Measurements from ENCODE around the gene PRKCE.
A peak's percentile ranks its signal among the peaks of the same experiment; 100 is the strongest.

The PRKCE gene

GRCh38 chr2:45778720-45779171 is 127.3 kb downstream of the PRKCE start:
- DNase-seq (ENCODE audit: low read depth in 3 of 3), result peak; percentile 33 to 65 (median 34)

DNA sequence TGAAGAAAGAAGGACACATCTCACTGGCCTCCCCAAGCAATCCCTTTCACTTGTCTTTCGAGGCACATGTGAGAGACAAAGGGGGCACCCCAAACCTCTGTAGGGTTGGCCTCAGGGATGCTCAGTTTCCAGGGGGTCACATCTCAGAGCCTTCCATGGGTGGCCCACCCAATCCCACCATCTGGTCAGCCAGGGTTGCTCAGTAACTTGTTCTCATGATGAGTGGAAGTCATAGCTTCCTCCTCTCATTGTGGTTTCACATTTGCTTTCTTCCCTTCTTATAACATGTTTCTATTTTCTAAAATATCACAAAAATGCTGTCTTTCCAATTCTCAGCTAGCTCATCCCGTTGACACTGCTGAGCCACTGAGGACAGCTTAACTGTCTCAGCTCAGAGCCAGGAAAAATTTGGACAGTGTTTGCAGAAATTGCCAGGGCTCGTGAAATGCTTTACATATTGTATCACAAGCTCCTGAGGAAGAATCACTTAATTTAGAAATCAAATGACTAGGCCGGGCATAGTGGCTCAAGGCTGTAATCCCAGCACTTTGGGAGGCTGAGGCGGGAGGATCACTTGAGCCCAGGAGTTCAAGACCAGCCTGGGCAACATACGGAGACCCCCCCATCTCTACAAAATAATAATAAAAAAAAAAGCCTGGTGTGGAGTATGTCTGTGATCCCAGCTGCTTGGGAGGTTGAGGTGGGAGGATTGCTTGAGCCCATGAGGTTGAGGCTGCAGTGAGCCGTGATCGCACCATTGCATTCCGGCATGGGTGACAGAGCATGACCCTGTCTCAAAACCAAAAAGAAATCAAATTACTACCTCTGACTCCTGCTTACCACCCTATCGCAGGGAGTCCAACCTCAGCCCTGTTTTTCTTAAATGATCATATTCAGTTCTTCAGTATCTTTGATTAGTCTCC is 129.3 kb downstream of the PRKCE start:
- no peak for DNase-seq (ENCODE audit: low read depth in 3 of 3)

DNA sequence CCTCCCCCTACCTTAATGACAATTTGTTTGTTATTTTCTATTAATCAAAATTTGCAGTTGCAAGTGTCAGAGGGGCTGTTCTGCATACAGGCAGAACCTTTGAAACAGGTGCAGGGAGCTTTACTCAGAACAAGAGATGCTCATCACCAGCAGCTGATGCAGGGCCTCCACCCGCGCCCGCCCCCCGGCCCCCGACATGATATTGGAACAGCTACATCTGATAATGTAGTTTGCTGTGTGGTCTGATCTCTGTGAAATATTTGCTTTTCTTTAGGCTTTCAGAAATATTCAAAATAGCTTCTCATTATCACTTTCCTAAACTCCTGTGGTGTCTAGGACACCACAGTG is 130.0 kb downstream of the PRKCE start:
- no peak for DNase-seq (ENCODE audit: low read depth in 3 of 3)

- DNase-seq (ENCODE audit: low read depth in 3 of 3), result no peak
Measured at GRCh38 chr2:45782436-45782835, 131.0 kb downstream of the PRKCE start.

DNA sequence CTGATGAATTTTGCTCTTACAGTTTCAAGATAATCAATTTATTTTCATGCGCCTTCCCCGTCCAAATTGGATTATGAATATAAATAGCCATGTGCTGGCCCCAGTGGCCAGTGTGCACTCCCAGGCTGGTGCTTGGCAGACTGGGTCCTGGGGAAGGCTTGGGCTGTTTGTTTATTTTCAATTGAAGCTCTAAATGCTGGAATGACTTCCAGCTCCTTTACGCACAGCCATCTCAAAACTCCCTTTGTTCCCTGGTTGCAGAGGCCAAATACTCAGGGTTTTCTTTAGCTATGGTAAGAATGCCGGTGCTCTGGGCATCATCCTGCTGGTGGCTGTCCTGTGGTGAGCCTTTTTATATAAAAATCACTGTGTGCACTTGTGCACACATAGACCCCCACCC is 131.5 kb downstream of the PRKCE start:
- no peak for DNase-seq (ENCODE audit: low read depth in 3 of 3)

DNA sequence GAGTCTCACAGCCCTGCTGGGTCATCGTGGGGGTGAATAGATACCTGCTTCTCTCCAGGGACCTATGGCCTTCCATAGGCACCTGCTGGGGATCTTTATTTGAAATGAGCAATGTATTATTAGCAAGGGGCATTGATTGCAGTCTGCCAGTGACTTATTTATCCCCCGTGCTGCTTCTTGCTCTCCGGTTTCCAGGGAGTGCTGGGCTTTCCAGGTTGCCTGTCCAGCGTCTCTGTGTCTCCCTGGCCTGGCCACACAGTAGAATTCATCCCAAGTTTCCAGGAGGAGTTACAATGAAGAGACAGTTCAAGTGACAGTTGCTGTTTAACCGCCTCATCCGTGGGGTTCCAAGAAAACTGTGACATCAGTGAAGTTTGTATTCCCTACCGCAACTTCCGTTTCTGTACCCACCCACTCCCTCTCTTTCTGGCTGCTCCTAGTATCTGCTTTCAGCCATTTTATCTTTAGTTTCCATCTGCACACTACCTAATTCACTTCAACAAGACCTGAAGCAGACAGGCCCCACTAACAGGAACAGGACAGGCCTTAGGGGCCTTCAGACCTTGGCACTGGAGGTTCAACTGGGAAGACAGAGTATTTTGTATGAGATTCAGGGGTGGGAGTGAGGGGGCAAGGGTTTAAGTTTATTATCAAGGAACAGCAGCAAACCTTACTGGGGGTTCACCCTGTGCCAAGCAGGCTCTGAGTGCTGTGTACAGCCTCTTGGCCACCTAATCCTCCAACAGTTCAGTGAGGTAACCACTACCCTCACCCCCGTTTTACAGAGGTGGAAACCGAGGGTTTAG is 134.8 kb downstream of the PRKCE start:
- no peak for DNase-seq (ENCODE audit: low read depth in 3 of 3)

DNA sequence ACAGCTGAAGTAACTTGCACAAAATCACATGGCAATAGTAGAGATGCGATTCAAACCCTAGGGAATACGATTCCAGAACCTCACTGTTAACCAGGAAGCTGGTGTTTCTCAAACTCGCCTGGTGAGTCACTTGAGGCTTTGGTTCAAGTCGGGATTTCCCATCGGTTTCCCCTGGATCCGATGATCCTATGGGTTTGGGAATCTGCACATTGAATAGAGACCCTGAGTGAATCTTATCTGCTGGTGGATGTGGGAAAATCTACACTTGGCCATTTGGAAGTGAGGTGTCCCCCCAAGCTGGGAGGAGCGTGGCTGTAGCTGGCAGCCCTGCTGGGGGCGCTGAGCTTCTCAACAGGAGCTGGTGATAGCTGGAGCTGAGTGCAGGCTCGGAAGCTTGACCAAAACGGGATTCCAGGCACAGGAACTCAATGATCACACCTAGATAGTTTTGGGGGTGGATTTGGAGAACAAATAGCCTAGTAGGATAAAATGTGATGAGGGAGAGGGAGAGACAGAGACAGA is 135.4 kb downstream of the PRKCE start:
- DNase-seq (ENCODE audit: low read depth in 3 of 3), result no peak

GRCh38 chr2:45788401-45788800 is 136.9 kb downstream of the PRKCE start:
- DNase-seq (ENCODE audit: low read depth in 3 of 3), result no peak

- DNase-seq (ENCODE audit: low read depth in 3 of 3), result no peak
Measured at GRCh38 chr2:45789317-45789716, 137.8 kb downstream of the PRKCE start.

- DNase-seq (ENCODE audit: low read depth in 3 of 3), result no peak
Measured at GRCh38 chr2:45789961-45790723, 138.7 kb downstream of the PRKCE start.

GRCh38 chr2:45793305-45793962 is 142.0 kb downstream of the PRKCE start:
- DNase-seq (ENCODE audit: low read depth in 3 of 3), result no peak

DNA sequence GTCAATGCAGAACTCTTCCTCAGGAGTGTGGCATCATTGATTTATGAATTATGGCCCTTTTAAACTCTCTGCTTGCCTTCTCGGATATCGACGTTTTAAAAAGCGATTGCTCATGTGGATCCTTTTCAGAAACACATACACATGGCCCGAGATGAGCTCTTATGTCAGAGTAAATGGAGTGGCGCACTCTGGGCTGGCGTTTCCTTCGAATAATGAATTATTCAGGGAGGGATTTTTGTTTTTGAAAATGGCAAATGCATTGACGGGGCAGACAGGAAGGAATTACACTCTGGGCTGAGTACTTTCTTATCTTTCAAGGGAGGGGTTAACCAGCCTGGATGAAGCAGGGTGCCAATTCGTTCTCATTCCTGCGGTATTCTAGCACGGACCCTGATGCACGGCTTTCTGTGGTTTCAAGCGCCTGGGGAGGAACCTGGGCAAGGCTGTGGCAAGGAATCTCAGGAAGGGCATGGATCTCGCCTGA is 142.7 kb downstream of the PRKCE start:
- DNase-seq (ENCODE audit: low read depth in 3 of 3), result no peak

- DNase-seq (ENCODE audit: low read depth in 3 of 3), result no peak
Measured at GRCh38 chr2:45796500-45796899, 145.0 kb downstream of the PRKCE start.

- DNase-seq (ENCODE audit: low read depth in 3 of 3), result no peak
Measured at GRCh38 chr2:45797451-45798230, 146.2 kb downstream of the PRKCE start.

- DNase-seq (ENCODE audit: low read depth in 3 of 3), result no peak
Measured at GRCh38 chr2:45799679-45800381, 148.4 kb downstream of the PRKCE start.

- no peak for DNase-seq (ENCODE audit: low read depth in 3 of 3)
Measured at GRCh38 chr2:45802499-45803138, 151.1 kb downstream of the PRKCE start.

DNA sequence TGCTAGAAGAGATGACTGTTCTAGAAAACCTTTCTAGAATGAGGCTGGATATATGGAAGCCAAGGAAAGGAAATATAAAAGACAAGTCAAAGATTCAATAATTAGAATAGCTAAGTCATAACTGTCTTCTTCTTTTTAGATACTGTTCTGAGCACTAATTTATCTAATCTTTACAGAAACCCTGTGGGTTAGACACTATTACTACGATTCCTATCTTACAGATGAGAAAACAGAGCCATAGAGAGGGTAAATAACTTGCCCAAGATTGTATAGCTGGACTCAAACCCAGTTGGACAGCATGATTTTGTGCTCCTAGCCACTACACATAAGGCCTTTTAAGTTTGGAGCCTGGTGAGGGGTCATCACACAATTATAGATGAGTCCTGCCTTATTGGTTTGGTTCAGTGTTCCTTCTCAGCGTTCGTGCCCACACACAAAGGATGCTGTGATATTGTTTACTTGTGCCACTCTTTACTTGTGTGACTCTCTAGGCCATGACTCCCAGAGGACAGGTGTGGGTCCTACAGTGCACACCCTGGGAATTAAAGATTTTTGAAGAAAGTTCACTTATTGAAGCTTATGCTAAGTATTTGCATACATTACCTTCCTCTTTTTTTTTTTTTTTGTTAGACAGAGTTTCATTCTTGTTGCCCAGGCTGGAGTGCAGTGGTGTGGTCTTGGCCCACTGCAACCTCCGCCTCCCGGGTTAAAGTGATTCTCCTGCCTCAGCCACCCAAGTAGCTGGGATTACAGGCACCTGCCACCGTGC is 153.7 kb downstream of the PRKCE start:
- DNase-seq (ENCODE audit: low read depth in 3 of 3), result no peak

DNA sequence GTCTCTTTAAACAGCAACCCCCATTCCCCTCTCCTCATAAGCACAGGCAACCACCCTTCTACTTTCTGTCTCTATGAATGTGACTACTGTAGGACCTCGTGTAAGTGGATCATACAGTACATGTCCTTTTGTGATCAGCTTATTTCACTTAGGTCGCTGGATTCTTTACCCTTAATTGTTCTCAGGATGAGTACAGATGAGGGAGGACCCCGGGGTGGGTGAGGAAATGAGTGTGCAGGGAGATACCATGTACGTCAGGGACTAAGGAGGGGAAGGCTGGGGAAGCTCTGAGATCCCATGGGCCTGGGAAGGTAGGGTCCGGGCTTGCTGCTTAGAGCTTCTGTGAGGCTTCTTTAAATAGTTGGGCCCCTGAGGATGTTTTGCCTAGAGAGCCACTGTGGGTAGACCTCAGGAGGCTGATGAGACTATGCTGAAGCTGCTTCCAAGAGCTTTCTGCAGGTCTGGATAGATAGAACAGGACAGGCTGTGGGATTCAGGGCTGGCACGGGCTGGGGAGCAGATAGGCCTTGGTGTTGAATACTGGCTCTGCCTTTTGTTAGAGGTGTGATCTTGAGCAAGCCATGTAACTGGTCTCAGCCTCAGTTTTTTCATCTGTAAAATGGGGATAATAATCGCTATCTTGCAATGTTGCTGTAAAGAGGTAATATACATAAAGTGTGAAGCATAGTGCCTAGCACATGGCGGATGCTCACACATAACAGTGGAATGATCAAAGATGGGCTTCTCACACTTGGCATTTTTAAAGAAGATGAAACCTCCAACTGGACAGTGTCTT is 155.3 kb downstream of the PRKCE start:
- DNase-seq (ENCODE audit: low read depth in 3 of 3), result no peak

All from stimulated activated CD4-positive, alpha-beta T cell treated with anti-CD3 and anti-CD28 coated beads, TNF-alpha, amount 100 ng/mL, for 48 hours (primary cell).